DMS79 treated with DMSO at 0.1 percent for 48 hours (cell line): ENCODE measurements around the gene SECISBP2.
A peak's percentile ranks its signal among the peaks of the same experiment; 100 is the strongest.
"Not testable (repeated sequence)": the region's sequence is repeated elsewhere in the genome, so short reads cannot be mapped to it uniquely, and the experiment has no call there.

Experiments used
- DNase-seq: peaks from one replicate; lab custom pipeline; 2025; lab: John Stamatoyannopoulos, UW

Gene SECISBP2, protein sequence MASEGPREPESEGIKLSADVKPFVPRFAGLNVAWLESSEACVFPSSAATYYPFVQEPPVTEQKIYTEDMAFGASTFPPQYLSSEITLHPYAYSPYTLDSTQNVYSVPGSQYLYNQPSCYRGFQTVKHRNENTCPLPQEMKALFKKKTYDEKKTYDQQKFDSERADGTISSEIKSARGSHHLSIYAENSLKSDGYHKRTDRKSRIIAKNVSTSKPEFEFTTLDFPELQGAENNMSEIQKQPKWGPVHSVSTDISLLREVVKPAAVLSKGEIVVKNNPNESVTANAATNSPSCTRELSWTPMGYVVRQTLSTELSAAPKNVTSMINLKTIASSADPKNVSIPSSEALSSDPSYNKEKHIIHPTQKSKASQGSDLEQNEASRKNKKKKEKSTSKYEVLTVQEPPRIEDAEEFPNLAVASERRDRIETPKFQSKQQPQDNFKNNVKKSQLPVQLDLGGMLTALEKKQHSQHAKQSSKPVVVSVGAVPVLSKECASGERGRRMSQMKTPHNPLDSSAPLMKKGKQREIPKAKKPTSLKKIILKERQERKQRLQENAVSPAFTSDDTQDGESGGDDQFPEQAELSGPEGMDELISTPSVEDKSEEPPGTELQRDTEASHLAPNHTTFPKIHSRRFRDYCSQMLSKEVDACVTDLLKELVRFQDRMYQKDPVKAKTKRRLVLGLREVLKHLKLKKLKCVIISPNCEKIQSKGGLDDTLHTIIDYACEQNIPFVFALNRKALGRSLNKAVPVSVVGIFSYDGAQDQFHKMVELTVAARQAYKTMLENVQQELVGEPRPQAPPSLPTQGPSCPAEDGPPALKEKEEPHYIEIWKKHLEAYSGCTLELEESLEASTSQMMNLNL

DNA sequence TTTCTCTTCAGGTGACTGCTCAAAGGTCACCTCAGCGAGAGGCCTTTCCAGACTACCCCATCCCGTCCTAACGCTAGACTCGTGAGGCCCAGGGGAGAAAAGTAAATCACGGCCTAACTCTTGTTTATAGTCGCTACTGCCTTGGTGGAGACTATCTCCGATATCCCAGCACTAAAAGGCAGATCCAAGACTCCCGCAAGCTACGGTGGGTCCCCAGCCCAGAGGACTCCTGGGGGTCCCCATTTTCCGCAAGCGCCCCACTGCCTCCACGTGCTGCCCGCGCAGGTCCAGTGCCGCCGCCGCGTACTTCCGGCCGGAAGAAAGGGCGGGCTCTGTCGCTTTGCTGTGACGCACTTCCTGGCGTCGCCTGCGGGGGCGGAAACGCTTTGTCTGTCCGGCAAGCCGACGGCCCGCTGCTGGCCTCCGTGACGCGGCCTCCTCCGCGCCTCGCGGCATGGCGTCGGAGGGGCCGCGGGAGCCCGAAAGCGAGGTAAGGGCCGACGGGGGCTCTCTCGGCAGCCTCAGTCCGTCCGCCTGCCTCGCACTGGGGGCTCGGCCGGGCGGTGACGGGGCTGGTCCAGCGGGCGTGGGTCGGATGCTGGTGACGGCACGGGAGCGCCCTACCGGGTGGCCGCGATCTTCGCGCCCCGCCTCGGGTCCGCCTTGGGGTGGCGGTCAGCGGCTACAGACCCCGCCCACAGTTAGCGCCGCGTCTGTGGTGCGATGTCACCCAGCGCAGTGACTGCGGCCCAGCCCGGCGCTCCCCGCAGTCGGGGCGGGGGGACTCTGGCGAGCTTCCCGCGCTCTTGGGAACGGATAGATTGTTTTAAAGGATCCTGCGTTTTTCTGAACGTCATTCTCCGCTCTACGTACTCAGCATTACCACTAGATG lies at the start of gene SECISBP2:
TSS of gene SECISBP2 (plus strand) at position 378 of the 892 bp plus-strand sequence. CDS start at position 455, 77 bp downstream.
- peak; percentile 68 for DNase-seq

DNA sequence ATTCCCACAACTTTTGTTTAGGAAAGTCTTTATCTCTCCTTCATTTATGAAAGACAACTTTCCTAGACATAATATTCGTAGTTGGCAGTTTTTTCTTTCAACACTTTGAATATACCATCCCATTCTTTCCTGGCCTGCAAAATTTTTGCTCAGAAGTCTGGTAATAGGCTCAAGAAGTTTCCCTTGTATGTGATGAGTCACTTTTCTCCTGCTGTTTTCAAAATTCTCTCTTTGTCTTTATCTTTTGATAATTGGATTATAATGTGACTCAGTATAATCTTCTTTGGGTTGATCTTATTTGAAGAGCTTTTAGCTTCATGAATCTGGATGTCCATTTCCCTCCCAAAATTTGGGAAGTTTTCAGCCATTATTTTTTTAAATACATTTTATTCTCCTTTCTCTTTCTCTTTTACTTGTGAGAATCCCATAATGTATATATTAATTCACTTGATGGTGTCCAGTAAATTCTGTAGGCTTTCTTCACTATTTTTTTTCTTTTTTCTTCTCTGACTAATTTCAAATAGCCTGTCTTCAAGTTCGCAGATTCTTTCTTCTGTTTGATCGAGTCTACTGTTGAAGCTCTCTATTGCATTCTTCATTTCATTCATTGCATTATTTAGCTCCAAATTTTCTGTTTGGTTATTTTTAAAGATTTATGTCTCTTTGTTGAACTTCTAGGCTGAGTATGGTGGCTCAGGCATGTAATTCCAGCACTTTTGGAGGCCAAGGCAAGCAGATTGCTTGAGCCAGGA lies 44.6 kb upstream of the SECISBP2 start:
- no peak for DNase-seq

DNA sequence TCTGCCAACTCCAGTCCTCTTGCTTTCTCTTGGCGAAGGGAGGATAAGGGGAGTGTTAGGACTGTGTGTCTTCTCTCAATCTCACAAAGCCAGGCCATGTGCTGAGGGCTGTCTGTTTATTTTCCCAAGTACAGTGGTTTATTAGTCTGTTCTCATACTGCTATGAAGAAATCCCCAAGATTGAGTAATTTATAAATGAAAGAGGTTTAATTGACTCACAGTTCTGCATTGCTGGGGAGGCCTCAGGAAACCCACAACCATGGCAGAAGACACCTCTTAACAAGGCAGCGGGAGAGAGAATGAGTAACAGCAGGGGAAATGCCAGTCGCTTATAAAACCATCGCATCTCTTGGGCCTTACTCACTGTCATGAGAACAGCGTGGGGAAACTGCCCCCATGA lies 43.5 kb upstream of the SECISBP2 start:
- DNase-seq = no peak

DNA sequence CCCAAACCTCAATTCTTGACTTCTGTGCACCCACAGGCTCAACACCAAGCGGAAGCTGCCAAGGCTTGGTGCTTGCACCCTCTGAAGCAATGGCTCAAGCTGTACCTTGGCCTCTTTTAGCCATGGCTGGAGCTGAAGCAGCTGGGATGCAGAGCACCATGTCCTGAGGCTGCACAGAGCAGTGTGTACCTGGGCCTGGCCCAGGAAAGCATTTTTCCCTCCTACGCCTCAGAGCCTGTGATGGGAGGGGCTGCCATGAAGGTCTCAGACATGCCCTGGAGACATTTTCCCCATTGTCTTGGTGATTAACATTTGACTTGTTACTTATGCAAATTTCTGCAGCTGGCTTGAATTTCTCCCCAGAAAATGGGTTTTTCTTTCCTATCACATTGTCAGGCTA lies 42.3 kb upstream of the SECISBP2 start:
- DNase-seq = not testable (repeated sequence)

DNA sequence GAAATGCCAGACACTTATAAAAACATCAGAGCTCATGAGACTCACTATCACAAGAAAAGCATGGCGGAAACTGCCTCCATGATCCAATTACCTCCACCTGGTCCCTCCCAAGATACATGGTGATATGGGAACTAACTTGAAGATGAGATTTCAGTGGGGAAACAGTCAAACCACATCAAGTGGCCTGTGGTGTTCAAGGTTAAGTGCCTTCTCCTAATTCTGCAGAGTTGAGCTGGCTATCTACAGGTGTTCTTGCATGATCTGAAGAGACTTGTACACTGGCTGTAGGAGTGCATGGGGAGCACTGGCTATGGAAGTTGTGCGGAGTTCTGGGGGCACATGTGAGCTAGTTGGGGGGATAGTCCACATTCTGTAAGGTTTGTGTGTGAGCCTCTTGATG lies 41.3 kb upstream of the SECISBP2 start:
- DNase-seq = no peak

DNA sequence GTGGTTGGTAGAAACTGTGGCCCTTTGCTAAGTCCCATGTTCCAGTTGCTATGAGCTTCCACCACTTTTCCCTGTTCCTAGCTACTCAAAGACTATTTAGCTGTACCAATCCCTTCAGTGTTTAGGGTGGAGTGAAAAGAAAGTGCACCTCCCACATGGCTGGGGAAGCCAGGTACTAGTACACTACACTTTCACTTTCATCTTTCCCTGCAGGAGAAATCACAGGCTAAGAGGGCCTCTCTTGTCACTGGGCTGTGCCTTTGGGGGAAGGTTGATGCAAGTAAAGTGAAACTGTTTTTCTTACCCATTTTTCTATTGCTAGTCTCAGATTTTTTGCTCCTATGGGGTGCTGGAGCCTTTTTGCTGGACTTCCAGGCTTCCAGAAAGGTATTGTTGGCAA lies 40.8 kb upstream of the SECISBP2 start:
- no peak for DNase-seq

DNA sequence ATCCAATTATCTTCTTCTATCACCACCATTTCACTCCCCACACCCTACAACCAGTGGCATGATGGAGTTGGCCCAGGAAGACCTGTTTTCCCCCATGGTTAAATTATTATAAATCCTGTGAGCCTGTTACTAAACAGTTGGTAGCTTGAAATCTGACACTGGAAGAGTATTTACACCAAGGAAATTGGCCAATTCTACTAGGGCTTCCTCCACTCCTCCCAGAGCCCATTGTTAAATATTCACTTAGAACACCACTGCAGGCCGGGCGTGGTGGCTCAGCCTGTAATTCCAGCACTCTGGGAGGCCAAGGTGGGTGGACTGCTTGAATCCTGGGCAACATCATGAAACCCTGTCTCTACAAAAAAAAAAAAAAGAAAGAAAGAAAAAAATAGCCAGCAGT lies 39.7 kb upstream of the SECISBP2 start:
- DNase-seq = no peak

DNA sequence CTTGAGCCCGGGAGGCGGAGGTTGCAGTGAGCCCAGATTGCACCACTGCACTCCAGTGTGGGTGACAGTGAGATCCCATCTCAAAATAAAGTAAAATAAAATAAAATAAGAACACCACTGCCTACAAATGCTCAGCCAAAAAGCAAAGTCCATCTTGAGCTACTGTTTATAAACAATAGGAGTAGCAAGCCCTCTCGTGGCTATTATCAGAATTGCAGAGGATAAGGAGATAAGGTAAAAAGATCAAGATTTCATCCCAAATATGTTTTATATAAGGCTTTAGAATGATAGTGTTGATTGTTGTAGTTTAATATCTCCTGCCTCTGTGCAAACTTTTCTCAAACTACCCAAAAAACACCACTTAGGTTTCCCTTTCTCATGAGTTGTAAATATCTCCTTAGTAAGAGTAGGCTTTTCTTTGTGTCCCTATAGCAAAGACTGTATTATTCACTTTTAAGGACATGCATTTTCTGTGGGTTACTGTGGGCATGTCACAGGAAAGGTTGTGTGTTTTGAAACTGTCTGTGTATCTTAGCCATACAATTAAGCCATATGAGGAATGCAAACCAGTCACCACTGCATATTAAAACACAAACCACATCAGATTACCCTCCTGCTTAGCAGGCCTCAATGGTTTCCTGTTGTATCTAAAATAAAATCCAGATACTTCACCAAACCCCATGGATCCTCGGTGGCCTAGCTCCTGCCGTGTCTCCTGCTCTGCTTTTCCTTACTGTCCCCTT lies 39.1 kb upstream of the SECISBP2 start:
- peak; percentile 22 for DNase-seq

DNA sequence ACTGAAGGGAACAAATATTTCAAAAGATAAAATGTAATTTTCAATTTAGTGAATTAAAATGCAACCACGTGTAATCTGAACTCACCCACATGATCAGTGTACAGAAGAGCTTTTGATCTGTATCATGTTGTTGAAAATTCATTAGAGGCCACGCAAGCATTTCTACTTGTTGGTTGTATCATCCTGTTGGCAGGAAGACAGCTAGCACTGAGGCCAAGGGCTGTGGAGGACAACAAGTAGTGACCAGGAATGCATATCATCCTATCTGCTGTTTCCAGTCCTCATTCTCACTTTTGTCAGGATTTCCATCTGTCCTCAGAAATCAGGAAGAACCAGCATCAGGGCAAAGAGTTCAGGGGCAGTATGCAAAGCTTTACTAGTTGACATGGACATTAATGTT lies 37.2 kb upstream of the SECISBP2 start:
- no peak for DNase-seq

DNA sequence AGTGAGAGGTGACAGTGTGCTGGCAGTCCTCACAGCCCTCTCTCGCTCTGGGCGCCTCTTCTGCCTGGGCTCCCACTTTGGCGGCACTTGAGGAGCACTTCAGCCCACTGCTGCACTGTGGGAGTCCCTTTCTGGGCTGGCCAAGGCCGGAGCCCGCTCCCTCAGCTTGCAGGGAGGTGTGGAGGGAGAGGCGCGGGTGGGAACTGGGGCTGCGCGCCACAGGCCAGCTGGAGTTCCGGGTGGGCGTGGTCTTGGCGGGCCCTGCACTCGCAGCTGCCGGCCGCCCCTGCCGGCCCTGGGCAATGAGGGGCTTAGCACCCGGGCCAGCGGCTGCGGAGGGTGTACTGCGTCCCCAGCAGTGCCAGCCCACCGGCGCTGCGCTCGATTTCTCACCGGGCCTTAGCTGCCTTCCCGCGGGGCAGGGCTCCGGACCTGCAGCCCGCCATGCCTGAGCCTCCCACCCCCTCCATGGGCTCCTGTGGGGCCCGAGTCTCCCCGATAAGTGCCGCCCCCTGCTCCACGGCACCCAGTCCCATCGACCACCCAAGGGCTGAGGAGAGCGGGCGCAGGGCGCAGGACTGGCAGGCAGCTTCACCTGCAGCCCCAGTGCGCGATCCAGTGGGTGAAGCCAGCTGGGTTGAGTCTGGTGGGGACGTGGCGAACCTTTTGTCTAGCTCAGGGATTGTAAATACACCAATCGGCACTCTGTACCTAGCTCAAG lies 35.9 kb upstream of the SECISBP2 start:
- not testable (repeated sequence) for DNase-seq

DNA sequence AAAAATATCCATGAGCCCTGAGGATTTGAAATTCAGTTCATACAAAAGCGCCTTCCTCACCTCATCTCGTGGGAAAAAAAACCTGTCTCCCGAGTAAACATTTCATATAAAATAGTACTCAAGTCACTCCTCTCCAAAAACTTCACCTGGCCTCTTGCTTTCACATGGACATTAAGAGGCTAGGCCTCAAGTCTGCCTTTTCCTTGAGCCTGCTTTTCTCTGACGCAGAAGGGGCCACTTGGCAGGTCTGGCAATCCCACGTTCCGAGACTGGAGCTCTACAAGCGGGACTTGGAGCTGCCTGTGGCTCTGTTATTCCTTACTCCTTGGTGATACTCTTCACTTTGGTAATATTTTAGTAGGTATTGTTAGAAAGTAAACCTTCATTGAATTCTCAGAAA lies 34.2 kb upstream of the SECISBP2 start:
- no peak for DNase-seq

DNA sequence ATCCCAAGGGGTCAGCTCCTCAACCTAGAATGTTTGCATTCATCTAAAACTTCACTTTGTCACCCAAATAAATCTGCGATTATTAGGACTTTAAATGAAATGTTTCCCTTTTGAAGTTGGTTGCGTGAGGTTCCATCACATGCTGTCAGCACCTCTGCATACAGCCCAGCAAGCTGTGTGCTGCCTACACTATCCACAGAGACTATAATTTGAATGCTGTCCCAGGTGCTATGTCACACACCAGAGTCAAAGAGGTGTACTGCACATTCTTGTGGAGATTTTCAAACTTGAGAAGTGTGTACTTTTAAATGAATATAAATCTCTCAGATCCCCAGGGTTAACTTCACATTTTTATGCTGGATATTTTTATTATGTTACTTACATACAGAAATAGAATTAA lies 26.6 kb upstream of the SECISBP2 start:
- DNase-seq = no peak

DNA sequence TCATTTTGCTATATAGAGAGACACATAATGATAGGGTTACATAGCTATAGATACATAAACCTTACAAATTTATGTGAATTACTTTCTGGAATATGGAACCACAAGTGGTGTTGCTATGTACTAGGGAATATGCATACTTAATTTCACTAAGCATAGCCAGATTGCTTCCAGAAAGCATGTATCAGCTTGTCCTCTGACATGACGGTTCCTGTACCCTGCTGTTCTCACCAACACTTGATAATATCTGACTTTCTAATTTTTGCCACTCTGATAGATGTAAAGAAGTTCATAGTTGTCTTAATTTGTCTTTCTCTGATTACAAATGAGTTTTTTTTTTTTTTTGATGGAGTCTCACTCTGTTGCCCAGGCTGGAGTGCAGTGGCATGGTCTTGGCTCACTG lies 25.3 kb upstream of the SECISBP2 start:
- no peak for DNase-seq

DNA sequence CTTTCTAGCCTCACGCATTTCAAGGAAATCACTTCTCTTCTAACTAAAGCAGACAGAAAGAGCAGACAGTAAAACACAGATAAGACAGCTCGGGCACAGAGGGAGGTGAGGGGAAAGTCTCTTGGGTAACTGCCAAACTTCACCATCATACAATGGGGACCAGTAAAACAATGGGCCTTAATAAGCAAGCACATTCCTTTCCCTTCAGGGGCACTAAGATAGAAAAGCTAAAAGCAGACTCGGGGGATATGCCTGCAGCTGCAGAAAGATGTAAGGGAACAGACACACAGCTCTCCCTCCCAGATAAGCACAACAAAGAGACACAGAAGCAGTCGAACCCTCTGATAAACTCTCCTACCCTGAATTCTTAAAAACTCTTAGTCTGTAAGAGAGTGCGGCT lies 22.9 kb upstream of the SECISBP2 start:
- DNase-seq = no peak

DNA sequence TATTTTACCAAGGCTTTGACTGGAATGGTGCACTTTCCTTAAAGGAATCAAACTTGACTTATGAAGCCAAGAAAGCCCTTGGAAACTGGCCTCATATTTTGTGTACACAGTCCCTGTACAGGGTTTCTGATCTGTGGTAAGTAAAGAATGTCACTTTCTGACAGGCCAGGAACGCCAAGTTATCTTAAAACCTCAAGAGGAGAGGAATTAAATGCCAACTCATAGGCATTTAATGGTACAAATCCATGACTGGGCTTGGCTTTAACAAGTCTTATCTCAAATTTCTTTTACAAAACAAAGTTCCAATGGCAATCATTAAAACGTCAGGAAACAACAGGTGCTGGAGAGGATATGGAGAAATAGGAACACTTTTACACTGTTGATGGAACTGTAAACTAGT lies 16.3 kb upstream of the SECISBP2 start:
- not testable (repeated sequence) for DNase-seq

DNA sequence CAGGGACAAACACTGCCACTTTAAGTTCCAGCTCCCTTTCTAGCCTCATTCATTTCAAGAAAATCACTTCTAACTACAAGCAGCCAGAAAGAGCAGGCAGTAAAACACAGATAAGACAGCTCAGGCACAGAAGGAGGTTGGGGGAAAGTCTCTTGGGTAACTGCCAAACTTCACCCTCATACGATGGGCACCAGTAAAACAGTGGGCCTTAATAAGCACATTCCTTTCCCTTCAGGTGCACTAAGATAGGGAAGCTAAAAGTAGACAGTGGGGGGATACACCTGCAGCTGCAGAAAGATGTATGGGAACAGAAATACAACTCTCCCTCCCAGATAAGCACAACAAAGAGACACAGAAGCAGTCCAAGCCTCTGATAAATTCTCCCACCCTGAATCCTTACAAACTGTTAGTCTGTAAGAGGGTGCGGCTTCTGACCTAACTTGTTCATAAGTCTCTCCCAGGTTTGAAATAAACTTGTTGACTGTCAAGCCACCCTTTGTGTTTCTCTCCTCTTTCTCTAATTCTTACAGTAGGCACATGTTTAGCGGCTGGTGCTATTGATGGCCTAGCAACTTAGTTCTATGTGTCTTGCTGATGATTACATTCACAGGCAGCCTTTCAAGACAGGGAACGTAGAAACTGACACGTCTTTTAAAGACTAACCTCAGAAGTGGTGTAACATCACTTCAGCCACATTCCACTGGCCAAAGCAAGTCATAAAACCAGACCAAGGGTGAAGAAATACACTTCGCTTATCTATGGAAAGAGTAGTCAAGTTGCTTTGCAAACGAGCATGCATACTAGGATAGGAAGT lies 14.1 kb upstream of the SECISBP2 start:
- no peak for DNase-seq

DNA sequence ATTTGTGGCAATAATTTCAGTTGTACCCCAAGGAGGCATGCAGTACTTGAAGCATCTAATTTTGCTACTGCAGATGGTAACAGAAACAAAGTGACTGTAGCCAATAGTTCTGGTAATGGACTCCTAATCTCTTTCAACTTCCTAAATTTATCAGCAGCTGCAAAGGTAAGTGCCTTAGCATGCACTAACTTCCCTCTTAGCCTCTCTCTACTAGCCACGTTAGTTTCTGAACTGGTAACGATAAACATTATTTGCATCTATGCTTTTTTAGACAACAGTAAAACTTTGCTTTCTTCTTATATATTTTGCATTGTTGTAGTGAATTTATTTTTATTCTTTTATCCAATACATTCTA lies 13.5 kb upstream of the SECISBP2 start:
- no peak for DNase-seq

DNA sequence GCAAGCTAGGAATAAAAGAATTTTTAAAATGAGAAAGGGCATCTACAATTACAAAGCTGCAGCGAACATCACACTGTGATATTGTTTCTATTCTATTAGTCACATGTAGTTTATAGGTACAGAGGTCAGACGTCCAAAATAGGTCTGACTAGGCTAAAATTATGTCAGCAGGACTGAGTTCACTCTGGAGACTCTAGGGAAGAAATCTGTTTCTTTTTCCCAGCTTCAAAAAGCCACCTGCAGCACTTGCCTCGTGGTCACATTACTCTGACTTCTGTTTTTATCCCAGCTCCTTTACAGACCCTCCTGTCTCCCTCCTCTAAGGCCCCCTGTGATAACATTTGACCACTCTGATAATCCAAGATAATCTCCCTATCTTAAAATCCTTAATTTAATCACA lies 12.4 kb upstream of the SECISBP2 start:
- no peak for DNase-seq

DNA sequence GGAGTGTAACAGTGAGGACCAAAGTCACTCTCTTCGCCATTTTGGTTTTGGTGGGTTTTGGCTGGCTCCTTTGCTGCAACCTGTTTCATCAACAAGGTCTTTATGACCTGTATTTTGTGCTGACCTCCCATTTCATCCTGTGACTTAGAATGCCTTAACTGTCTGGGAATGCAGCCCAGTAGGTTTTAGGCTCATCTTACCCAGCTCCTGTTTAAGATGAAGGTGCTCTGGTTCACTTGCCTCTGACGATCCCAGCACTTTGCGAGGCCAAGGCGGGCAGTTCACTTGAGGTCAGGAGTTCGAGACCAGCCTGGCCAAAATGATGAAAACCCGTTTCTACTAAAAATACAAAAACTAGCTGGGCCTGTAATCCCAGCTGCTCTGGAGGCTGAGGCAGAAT lies 9.1 kb upstream of the SECISBP2 start:
- DNase-seq = no peak
